Measurements from ENCODE around the gene DCST1.

Gene DCST1

GRCh38 chr1:155001425-155001674 is 32.3 kb upstream of the DCST1 start:
- no peak for DNase-seq

DNA sequence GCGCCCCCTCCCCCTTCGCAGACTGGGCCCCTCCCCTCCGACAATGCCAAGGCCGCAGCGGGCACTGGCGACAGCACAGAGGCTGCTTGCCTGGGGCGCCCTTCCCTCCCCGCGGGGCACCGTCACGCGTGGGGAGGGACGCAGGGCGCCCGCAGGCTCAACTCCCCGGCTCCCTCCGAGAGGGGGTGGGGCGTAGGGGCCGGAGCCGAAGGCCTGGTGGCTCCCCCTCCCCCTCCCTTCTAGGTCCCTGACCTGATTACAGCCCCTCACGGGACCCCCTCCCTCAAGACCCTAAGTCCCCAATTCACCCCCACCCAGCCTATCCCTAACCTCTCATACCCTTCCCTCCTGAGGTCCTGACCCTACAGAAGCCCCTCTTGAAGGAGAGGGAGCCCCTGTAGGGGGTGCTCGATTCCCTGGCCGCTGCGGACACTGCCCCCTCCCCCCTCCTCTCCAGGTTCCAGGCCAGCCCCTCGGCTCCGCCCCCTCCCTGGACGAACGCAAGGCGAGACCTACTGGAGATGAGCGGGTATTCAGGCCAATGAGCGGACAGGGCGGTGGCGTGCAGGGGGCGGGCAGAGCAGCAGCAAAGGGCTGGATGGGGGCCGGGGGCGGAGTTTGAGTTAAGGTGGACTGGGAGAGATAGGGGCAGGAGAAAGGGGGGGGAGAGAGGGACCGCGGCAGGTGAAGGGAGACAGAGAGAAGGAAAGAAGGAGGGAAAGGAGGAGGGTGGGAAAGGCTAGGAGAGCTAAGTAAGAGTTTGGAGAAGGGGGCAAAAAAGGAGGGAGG is 31.8 kb upstream of the DCST1 start:
- DNase-seq, result peak; percentile 97

DNA sequence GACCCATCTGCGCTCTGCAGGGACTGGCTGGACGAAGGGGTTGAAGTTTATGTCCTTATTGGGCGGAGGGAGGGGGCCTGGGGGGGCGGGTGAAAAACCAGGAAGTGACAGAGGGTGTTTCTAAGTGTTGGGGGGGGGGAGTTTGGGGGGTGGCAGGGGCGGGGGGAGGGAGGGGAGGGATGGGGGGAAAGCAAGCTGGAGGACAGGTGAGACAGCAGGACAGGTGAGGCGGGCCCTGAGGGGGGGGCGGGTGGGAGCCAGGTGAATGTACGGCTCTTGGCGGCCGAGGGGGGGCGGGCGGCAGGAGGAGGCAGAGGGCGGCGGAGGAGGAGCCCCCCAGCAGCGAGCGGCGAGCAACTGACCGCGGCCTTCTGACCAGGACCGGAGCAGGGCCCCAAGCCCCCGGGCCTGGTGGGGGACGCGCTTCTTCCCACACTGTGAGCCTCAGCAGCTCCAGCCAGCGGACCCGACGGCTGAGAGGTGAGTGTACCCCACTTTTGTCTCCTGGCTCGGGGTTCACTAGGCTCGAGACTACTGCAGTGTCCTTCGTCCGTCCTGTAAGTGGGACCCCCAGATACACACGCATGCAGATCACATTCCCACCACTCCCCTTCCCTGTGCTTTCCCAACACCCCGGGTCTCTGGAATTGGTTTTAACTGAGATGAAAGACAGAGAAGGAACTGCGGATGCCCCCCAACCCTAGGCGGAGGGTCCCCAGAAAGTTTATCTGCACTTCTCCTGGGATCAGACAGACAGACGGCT is 31.0 kb upstream of the DCST1 start, which contains the start of gene ZBTB7B:
TSS of gene ZBTB7B (plus strand) at position 339 of the 763 bp plus-strand sequence. CDS start 11,859 bp downstream, outside the sequence.
- DNase-seq, result no peak

DNA sequence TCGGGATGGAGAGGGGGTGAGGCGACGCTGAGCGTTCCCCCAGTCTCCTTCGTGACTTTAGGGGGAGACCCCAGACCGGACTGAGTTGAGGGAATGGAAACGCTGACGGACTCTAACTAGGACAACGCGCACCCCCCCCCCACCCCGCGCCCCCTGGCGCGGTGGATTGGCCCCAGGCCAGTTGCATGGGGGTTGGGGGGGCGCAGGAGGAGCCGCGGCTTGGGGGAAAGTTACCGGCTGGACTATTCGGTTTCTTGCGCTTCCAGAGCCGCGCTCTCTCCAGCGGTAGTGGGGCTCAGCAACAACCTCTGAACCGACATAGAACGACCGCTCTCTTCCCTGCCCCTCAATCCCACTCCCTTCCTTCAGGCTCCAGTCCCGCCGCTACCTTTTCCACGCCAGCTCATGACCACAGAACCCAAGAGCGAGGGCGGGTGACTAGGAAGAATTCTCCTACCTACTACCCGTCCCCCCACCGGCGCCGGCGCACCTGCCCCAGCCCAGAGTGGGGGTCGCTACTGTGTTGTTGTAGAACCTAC is 30.3 kb upstream of the DCST1 start:
- DNase-seq, result no peak

- DNase-seq, result no peak
These were observed 29.8 kb upstream of the DCST1 start for GRCh38 chr1:155003766-155004351.

- DNase-seq, result no peak
These were observed 29.1 kb upstream of the DCST1 start for GRCh38 chr1:155004352-155005075.

- no peak for DNase-seq
These were observed 28.3 kb upstream of the DCST1 start for GRCh38 chr1:155005076-155006011.

GRCh38 chr1:155006601-155007101 is 27.0 kb upstream of the DCST1 start:
- no peak for DNase-seq

DNA sequence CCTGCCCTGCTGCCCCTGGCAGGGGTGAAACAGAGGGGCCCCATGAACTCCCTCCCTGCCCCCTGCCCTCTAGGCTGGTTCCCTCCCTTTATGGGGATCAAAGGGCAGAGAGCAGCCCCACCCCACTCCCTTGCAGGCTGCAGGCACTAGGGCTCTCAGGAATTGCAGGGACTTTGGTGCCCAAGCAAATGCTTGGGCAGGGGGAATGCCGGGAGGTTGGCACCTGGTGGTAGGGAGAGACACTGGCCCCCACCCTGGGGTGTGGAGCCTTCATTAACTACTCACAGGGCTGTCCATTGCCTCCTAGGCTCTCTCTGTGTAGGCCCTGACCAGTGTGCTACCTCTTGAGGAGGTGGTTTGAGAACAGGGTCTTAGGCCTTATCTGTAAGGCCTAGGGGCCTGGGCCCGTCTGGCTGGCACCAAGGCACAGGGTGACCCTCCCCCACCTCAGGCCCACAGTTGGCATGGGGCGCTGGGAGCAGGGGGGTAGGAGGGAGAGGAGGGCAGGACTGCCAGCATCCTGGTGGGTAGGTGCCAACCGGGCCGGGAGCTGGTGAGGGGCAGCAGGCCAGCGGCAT is 26.3 kb upstream of the DCST1 start:
- no peak for DNase-seq

DNA sequence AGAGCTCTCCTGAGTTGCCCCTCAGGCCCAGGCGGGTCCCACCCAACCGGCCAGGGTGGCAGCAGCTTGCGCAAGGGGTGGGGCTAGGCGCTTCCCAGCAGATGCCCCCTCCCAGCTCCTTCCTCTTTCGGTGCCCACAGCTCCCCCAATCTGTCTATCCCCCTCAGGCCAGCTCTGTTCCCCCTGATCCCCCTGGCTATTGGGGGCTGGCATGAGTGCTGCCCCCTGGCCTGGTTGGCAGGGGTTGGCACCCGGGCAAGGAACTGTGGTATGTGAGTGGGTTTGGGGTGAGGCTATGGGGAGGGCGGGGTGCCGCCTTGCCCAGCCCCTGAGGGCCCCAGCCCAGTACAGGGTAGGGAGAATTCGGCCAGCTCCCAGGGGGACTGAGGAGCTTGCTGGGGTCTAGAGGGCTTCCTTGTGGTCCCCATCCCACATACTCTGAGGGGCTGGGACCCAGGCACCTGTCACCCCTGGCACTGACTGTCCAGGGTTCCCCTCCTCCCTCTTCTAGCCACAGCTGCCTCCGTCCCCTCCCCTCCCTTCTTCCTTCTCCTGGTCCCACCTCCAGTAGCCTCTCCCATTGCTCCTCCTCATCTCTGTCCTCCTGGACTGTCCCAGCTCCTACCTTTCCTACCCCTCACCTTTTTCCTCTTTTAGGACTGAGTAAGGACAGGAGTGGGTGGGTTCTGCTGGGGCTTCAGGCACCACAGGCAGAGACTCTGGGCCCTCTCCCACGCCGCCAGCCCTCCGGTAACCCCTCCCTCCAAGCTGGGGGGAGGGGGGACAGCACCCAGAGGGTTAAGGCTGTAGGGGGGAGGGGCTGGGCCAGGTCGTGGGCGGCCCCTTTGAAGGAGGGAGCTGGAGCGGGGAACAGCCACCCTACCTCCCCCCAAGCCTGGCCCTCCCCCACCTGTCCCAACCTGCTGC is 25.3 kb upstream of the DCST1 start:
- DNase-seq, result no peak

GRCh38 chr1:155009221-155009711 is 24.4 kb upstream of the DCST1 start:
- no peak for DNase-seq

GRCh38 chr1:155009742-155010141 is 23.9 kb upstream of the DCST1 start:
- no peak for DNase-seq

DNA sequence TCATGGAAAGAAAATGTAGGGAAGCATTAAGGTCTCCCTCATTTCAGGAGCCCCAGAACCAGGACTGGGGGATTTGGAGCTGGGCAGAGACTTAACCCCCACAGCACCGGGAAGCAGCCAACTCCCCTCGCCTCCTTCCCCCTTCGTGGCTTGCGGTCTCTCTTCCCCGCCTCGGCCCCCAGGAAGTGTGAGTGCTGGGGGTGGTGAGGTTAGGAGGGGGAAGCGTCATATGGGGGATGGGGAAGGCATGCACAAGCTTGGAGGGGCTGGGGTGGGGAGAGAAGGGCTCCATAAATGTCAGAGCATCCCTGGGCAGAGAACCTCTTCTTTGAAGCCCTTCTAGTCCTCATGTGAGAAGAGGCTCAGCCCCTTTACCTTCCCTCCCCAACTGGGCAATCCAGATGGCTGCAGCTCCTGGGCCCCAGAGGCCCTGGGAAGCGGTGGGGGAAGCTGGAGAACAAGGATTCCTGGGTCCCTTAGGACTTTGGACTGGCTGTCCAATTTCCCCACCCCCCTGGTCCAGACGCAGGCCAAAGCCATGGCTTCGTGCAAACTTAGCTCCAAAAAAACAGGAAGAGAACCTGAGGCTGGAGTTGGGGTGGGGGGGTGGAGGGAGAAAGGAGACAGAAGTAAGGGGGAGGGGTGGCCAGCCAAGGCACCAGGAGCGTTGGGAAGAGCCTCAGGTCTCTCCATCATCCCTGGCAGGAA is 23.3 kb upstream of the DCST1 start:
- no peak for DNase-seq

DNA sequence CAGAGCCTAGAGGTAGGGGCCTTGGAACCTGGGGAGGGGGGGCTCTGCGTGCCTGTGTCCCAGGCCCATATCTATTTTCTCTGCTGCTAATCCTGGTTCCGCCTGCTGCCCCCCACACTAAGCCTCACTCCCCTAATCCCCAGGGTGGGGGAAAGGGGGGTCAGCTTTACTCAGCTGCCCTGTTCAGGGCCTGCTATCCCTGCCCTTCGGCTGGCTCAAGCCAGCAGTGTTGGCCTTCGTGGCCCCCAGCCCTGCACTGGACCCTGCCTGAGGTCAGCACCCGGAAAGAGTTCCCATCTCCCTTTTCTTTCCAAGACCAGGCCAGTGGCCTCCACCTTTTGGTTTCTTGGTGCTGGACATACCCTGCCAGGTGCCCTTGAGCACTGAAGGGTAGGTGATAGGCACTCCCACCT is 22.6 kb upstream of the DCST1 start:
- no peak for DNase-seq

DNA sequence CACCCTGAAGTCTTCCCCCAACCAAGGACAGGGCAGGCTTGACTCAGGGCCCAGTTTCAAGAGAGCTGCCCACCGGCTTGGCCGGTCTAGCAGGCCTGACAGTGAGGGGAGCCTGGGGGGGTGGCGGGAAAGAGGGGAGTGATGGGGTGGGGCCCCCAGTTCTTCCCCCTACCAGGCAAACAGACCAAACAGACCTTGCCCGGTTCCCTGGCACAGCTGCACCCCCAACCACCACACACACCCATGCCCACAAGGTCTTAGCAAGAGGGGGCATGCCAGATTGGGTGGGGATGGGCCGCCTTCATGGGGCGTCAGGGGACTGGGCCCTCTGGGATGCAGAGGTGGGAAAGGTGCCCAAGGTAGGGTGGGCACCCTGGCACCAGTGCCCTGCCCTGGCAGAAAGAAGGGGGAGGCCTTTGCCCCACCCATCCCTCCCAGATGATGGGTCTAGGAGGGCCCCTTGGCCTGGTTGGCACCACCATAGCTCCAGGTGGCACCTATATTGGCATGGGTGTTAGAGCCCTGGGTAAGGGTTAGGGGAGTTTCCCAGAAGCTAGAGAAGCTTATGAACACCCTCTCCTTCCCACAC is 22.1 kb upstream of the DCST1 start:
- no peak for DNase-seq

DNA sequence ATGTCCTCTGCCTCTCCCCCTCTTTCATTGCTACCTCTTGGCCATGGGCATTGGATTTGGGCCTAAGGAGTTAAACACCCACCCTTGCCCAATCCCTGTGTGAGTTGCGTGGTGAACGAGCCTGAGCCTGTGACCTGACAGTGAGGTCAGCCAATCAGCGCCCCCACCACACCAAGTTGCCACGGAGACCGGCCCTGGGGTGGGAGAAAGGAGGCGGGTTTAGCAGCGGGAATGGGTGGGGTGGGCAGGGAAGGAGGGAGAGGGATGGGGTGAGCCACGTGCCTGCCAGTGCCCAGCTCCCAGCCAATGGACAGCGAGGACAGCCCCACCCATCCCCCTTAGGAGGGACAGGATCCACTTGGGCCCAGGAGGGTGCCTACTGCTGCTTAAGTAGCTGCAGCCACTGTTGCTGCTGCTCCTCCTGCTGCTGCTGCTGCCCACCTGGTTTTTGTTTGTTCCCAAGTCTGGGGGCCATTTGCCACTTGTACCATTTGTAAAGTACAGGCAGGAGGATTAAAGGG is 21.5 kb upstream of the DCST1 start:
- DNase-seq, result no peak

DNA sequence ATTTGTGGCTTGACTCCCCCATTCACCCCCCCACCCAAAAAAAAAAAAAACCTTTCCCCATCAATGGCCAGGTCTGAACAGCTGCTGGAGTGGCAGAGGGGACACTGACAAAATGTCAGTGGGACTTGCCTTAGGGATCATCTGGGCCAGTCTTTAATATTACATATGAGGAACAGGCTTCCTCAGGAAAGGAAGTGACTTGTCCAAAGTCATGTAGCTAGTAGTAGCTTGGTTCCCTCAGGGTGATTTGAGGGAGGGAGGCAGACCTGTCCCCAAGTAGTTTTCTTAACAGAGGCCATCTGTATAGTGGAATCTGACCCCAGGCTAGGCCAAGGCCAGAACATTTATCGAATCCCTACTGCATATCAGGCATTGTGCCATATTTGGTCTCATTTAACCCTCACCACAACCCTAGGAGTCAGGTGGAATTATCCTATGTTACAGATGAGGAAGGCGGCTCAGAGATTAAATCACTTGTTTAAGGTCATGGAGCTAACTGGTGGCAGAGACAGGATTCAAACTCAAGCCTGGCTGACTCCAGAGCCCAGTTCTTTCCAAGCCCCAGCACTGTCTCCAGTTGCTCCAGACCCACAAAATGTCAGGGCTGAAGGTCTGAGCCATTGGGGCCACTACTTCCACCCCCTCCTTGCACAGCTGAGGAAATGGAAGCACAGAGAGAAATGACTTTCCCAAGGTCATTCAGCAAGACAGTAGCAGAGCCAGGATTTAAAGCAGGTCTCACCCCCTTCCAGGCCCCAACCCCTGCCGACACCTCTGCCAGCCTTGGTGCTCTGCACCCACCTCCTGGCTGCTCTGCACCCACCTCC is 20.6 kb upstream of the DCST1 start:
- DNase-seq, result no peak

DNA sequence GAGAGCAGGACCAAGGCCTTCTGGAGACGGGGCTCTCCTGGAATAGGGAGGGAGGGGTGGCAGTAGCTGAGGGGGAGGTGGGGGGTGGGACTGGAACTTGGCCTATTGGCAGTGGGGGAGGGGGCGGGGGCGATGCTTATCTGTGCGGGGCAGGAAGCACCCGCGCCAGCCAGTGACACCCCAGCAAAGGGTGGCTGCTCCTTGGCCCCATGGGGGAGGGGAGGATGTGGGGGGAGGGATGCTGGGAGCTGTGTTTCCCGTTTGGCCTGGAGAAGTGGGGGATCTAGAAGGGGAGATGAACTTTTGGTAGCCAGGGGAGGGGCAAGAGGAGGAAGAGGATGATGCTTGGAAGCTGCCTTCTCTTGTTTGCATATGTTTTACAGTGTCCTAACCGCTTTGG is 20.0 kb upstream of the DCST1 start:
- DNase-seq, result peak; percentile 48
